GDM1 (cell line): ENCODE data around the gene ITPR2.

Source experiments
- DNase-seq: peaks from one replicate; lab custom pipeline; 2025; lab: John Stamatoyannopoulos, UW

The ITPR2 gene

DNA sequence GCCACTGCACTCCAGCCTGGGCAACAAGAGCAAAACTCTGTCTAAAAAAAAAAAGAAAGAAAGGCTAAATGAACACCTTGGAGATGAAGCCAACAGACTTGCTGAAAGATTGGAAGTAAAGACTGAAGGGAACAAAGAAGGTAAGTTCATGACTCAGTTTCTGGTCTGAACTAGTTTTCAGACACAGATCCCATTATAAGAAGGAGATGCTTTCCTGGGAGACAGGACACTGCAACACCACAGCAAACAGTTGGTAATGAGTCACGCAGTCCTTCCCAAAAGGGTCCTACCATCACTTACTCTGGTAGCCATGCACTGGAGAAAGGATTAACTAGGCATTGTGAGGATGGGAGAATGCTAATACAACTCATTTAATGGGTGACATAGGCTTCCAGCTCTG is 540.4 kb downstream of the ITPR2 start:
- DNase-seq, result no peak

DNA sequence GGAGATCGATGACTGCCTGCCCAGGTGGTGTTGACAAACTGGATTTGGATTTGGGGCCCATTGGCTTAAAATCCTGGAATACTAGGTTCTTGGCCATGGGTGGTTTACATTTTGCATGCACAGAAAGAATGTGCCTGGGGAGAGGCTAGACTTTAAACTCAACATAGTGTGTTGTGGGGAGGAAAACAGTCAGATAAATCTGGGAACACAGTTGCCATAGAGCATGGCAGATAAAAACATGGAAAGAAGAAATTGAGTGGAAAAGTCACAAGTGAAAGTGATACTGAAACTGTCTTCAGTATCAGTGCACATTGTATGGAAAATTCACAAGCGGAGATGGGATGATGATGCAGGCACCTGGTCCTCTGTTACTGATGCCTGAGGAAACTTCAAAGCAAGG is 542.4 kb downstream of the ITPR2 start:
- no peak for DNase-seq

DNA sequence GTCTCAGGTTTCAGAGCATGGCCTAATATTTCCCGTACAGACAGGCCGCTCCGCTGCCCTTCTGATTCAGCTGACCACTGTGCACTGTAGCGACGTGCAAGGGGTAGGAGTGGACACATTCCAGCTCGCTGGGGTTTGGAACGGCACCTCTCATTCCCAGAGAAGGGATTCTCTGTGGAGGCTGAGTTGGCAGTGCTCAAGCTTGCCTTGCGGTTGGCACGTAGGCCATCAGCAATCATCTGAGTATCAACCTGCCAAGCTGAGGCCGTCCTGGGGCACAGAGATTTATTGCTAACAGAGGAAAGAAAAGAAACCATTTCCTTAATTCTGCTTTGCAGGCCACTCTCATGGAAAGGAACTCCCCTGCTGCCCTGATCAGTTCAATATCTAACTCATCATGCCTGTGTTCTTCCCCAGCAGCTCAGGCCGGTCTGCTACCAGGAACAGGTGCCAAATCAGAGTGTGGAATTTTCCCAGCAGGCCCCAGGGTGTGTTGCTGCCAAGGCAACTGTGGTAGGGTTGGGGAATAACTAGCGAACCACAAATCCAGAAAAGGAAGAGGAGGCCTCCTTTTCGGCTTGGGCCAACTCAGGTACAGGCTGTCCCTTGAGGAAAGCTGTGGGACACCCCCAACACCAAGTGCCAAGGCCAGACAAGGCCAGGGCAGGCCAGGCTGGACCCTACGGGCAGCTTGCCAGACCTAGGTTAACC is 545.2 kb downstream of the ITPR2 start:
- DNase-seq, result no peak
